Forelimb muscle (tissue), 1 donor: ENCODE measurements around the gene TUBA1C. TPM values are rescaled to one million over a fixed set of nuclear protein-coding genes. Genes with fewer than 3 reads are reported as not detected.
"Not testable (repeated sequence)": the region's sequence is repeated elsewhere in the genome, so short reads cannot be mapped to it uniquely, and the experiment has no call there.

Experiments used
- DNase-seq: peaks from one replicate; pipeline ENCODE4 v3.0.0-alpha.2; 2013; ENCODE audit warnings: low read depth
- polyA plus RNA-seq: library from polyadenylated mRNA; unstranded; fragments of 120-200 nt; gene quantifications from one replicate; pipeline ENCODE4 v1.2.1, GENCODE V29; 2013; ENCODE audit not compliant: insufficient read length

The TUBA1C gene
- 52.3 TPM for polyA plus RNA-seq

DNA sequence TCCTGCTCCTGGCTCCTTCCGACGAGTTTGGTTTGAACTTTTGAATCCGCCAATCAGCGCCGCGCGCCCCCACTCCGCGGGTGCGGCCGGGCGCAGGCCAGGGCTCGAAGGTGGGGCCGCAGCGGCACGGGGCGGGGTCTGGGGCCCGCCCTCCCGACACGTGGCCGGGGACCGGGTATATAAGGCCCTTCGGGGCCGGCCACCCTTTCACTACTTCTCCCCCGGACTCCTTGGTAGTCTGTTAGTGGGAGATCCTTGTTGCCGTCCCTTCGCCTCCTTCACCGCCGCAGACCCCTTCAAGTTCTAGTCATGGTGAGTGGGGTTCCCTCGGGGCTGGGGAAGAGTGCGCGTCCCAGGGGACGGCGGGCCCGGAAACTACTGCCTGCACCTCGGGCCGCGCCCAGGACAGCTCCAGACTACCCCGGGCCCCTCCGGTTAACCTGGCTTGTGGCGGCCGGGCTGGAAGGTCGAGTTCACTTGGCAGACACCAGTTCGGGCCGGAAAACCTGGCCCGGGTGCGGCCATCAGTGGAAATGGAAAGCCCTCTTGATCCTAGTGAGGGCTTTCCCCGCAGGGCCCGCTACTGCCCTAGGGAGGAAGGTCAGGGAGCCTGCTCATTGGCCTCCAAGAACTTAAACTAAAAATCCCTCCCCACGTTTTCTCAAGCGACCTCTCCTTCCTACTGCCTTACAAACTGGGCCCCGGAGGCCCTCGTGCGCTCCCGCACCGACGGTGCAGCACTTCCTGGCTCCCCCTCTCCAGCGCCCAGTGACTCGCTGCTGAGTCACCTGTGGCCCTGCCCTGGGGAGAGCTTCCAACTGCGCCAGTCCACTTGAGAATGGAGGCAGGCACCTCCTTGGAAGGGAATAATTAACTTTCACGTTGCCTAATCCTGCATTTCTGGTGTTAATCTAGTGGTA is at the start of gene TUBA1C:
TUBA1C (plus strand) TSS at position 210 of the 920 bp plus-strand sequence; CDS start at position 310, 100 bp downstream.
- DNase-seq, result peak; percentile 66

DNA sequence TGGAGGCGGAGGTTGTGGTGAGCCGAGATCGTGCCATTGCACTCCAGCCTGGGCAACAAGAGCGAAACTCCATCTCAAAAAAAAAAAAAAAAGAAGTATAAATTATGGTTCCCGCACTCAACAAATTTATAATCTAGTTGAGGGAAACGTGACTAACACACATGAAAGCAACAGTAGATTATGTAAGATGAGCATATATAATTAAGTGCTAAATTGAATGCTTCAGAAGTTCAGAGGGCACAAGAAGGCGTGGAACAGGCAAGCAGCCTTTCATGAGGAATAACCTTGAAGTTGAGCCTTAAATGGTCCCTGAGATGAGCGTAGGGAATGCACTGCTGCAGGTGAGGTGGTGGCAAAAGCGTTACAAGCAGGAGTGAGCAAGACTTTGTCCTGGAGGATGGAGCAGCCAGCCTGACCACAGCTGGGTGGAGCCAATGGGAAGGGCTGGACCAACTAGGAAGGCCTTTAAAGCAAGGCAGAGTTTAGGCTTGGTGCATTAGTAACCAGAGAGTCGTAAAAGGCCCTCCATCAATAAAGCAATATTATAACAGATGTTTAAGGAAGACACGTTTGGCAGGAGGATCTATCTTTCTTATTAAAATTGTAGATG is 45.4 kb upstream of the TUBA1C start:
- DNase-seq, result no peak

DNA sequence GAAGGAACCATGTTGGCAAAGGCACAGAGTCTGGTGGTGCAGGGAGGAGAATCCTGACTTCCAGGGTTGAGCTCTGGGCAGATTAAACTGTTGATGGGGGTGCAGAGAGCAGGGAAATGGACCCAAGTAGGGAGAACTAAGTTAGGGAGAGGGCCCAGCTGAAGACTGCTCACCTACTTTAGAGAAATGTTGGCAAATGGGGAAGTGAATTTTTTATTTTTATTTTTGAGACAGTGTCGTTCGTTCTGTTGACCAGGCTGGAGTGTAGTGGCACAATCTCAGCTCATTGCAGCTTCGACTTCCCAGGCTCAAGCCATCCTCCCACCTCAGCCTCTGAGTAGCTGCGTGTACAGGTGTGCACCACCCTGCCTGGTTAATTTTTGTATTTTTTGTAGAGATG is 43.9 kb upstream of the TUBA1C start:
- no peak for DNase-seq

DNA sequence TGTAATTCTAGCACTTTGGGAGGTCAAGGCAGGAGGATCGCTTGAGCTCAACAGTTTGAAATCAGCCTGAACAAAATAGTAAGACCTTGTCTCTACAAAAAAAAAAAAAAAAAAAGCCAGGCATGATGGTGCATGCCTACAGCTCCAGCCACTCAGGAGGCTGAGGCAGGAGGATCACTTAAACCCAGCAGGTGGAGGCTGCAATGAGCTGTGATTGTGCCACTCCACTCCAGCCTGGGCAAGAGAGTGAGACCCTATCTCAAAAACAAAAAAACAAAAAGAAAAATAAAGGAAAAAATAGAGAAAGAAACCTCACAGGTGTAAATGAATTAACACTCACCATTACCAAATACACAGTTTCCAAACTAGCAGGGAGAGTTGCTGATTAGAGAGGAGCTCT is 41.8 kb upstream of the TUBA1C start:
- DNase-seq, result no peak

GRCh38 chr12:49223590-49224369 is 41.1 kb upstream of the TUBA1C start:
- no peak for DNase-seq

- DNase-seq, result no peak
These were observed 39.2 kb upstream of the TUBA1C start for GRCh38 chr12:49225576-49226166.

- no peak for DNase-seq
These were observed 37.2 kb upstream of the TUBA1C start for GRCh38 chr12:49227713-49228112.

DNA sequence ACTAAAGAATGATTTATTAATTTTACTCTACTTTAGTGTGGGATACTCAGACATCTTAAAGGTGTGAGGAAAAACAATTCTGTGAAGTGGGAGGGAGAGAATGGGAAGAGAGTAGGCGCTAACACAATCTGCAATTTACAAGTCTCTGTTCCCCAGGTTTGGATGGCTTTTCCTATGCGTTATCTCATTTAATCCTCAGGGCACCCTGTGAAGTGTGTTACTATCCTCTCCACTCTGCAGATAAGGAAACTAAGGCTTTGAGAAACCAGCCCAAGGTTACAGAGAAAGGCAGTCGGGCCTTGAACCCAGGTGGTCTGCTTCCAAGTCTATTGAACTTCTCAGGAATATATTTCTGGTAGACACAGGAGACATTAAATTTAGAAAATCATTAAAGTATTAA is 36.2 kb upstream of the TUBA1C start:
- DNase-seq, result no peak

GRCh38 chr12:49230176-49230804 is 34.6 kb upstream of the TUBA1C start:
- no peak for DNase-seq

GRCh38 chr12:49230805-49231194 is 34.1 kb upstream of the TUBA1C start:
- no peak for DNase-seq

GRCh38 chr12:49231878-49232655 is 32.8 kb upstream of the TUBA1C start:
- no peak for DNase-seq

GRCh38 chr12:49232940-49233841 is 31.7 kb upstream of the TUBA1C start:
- DNase-seq, result no peak

- no peak for DNase-seq
These were observed 30.9 kb upstream of the TUBA1C start for GRCh38 chr12:49233842-49234526.

DNA sequence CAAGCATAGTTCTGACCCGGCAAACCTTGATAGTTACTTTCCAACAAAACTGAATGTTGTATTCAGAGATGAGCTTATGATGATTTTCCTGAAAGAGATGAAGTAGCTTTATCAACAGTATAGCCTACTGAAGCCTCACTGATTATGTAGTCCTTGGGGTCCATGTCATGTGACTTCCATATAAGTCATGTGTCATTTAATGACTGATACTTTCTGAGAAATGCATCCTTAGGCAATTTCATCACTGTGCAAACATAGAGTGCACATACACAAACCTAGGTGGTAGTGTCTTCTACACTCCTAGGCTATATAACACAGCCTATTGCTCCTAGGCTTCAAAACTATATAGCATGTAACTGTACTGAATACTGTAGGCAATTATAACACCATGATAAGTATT is 28.5 kb upstream of the TUBA1C start:
- no peak for DNase-seq

GRCh38 chr12:49243631-49244030 is 21.3 kb upstream of the TUBA1C start:
- DNase-seq, result no peak

GRCh38 chr12:49244176-49244575 is 20.7 kb upstream of the TUBA1C start:
- DNase-seq, result no peak

DNA sequence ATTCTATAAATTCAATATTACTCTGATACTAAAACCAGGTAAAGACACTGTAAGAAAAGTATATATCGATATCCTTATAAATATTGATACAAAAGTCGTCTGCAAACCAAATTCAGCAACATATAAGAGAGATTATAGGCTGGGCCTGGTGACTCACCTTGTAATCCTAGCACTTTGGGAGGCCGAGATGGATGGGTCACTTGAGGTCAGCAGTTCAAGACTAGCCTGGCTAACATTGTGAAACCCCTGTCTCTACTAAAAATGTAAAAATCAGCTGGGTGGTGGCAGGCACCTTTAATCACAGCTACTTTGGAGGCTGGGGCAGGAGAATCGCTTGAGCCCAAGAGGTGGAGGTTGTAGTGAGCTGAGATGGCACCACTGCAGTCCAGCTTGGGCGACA is 13.5 kb upstream of the TUBA1C start:
- DNase-seq, result no peak

- no peak for DNase-seq
These were observed 11.8 kb upstream of the TUBA1C start for GRCh38 chr12:49253033-49253623.

DNA sequence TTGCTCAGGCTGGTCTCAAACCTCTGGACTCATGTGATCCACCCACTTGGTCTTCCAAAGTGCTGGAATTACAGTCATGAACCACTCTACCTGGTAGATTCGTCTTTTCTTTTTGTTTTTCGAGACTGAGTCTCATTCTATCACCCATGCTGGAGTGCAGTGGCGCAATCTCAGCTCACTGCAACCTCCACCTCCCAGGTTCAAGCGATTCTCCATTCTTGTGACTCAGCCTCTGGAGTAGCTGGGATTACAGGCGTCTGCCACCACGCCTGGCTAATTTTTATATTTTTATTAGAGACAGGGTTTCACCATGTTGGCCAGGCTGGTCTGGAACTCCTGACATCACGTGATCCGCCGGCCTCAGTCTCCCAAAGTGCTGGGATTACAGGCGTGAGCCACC is 9.4 kb upstream of the TUBA1C start:
- DNase-seq, result not testable (repeated sequence)
